Activated T-cell treated with anti-CD3 and anti-CD28 coated beads for 48 hours (primary cell): ENCODE results near the gene SH3RF3.

Experiments
- DNase-seq: peaks from one replicate; pipeline ENCODE4 v3.0.0-alpha.2; 2020; ENCODE audit warnings: low read depth

SH3RF3 gene

DNA sequence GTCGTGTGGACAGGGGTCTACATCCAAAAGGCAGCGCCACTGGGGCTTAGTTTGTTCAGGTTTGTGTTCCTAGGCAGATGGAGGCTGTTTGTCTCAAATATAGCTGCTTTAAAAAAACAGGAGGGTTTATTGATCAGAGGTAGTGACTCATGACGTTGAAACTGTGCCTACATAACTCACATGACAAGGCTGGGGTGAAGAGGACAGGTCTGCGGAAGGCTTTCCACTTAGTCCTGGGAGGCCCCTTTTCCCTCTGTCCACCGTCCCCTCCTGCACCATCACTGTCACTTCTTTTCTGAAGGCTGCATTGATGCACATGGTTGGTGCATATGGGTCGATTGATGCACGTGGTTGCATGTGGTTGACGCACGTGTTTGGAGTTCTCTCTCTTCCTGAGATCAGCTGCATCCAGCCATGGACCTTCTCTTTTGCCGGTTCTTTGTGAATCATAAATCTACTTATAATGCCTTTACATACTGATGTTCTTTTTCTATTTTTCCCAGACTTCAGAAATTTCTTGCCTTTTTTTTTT is 10.9 kb downstream of the SH3RF3 start:
- no peak for DNase-seq

DNA sequence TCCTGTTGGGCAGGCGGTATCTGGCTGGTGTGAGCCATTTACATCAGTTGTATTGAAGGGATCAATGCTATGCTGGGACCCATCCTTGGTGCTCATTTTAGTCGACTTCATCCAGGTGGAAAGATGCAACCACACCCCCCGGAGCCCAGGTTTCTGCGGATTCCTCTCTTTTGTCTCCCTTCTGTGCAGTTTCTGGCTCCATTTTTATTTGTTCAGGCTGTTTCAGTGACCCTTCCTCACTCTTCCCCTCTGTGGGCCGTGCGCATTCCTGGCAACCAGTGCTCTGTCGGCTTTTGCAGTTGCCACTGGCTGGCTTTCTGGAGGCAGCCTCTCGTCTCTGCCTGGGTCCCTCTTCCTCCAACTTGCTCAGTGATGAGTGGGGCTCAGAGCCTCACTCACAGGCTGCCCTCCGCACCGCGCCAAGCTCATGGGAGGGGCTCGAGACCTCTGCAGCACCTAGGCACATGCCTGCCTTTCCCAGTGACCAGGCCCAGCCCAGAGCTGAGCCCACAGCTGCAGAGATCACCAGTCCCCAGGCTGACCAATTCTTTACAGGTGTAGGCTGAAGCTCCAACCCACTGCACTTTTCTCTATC is 12.1 kb downstream of the SH3RF3 start:
- DNase-seq: no peak

DNA sequence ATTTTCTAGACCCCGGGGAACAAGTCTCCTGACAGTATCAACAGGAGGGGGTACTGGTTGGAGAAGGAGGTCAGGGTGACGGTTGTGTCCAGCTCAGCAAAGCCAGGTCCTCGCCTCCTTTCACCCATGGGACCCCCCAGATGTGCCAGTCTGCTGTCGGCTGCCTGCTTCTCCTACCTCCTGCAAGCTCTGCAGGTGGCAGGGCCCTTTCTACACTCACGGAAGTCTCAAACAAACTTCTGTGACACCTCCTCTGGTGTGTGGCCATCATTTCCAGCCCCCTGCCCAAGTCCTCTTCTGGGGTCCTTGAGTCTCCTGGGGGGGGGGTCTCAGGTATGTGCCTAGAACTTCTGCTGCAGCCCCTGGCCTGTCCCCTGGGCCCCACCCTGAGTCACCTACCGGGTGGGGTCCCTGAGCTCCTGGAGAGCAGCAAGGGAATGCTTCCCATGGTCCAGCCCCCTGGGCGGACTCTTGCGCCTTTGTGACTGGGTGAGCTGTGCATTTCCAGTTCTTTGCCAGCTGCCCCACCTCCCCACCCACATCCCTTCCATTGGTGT is 12.8 kb downstream of the SH3RF3 start:
- no peak for DNase-seq

DNA sequence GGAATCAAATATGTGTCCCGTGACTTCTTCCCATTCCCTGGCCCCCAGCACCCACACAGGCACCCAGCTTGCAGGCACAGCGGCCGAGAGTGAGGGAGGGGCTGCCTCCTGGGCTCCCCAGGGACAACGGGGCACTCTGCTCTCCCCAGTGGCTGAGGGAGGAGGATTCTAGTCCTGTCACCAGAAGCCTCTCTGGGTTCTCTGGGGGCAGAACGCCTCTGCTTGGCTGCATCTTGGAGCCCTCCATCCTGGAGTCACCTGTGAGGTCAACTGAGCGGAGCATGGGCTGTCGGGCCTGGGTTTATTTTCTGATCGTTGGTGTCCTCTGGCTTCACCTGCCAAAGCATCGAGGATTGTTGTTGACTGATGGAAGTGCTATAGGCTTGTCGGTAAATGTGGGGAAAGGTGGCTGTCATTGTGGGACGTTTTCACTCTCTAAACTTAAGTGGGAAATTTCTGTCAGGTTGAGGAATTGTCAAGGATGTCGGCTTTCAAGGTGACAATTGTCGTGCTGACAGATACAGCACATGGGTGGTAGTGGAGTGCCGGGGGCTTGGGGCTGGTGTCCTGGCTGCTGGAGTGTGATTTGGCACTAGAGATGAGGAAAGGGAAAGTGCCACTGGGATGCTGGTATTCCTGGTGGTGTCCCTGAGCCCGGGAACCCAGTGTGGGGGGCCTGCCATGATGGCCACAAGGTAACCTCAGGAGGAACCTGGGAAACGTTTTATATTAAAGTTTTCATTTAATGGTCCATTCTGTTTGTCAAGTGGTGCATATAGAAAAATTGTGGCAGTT is 13.6 kb downstream of the SH3RF3 start:
- DNase-seq: no peak

DNA sequence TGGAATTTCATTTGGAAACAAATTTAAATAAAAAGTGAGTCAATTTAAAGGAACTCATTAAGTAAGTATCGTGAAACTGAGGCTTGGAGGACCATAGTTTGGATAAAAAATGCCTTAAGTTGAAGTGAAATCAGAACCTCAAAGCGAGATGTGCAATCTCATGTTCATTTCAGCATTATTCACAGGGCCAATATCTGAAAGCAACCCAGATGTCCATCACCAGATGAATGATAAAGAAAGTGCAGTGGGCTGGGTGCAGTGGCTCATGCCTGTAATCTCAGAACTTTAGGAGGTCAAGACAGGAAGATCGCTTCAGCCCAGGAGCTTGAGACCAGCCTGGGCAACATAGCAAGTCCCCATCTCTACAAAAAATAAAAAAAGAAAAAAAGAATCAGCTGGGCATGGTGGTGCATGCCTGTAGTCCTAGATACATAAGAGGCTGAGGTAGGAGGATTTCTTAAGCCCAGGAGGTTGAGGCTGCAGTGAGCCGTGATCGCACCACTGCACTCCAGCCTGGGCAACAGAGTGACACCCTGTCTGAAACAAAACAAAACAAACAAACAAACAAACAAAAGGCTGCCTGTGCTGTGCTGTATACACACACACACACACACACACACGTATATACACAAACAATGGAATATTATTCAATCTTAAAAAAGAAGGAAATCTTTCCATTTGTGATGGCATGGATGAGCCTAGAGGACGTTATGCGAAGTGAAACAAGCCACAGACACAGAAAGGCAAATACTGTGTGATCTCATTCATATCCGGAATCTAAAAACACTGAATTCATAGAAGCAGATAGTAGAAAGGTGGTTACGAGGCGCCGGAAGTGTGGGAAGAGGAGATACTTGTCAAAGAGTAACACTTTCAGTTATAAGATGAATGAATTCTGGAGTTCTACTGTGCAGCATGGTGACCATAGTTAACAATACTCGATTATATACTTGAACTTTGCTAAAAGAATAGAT is 14.5 kb downstream of the SH3RF3 start:
- DNase-seq: peak; percentile 53

DNA sequence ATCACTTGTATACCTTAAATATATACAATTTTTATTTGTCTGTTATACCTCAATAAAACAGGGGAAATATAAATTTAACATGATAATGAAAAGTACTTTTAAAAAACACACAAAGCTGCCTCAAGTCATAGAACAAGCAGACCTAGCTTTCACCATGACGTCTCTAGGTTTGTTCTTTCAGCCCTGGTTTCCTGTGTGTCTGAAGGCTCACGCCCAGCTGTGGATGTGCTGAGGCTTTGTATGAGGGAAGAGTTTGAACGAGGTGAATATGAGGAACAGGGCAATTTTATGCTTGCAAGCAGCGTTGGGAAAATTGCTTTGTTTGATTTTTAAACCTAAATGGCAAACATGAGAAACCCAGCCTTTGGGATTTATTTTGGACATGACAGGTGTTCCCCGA is 15.3 kb downstream of the SH3RF3 start:
- no peak for DNase-seq

DNA sequence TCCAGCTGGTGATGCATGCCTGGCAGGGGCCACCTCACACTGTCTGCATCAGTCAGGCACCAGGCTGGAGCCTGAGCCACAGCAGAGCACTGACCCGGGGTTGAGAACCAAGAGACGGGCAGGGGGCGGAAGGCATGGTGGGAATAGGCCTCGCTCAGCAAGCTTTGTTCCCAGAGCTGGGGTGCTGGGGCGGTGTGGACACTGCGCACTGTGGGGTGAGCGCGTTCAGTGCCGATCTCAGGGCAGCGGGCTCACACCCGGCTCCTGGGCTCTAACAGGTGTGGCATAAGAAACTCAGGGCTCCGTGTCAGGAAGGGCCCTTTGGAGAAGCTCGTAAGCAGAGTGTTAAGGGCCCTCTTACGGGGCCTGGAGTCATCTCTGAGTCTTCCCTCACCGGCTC is 15.7 kb downstream of the SH3RF3 start:
- DNase-seq: no peak

DNA sequence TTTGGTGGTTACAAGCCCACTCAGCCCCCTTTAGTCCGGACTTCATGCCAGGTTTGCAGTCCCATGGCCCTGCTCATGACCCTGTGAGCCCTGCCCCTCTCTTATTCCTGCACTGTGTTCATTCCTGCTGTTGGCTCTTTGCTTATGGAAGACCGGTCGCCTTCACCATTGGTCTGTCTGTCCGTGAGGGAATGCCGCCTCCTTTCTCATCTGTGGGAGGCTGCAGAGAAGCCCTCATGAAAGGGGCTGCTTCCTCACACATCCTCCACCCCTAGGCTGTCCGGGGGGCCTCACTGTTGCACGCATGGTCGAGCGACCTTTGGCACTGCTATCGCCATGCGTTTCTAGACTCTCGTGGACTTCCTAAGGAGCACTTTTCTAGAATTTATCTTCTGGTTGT is 16.3 kb downstream of the SH3RF3 start:
- DNase-seq: no peak

DNA sequence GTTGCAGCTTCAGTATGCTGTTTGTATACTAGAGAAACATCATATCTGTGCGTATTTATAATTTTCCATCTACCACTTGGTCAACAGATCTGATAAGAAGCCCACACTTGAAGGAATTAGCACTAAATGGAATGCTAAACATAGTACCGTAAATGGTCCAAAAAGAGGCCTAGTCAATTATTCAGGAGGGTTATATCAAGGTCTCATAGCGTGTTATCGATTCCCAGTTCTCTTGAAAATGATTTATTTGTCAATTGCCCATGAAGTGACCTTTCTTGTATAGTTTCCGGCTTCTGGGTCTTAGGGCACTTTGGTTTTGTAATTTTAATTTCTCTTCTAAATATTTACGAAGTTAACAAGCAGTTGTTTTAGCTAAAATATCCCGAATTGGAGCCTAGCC is 18.4 kb downstream of the SH3RF3 start:
- DNase-seq: no peak

DNA sequence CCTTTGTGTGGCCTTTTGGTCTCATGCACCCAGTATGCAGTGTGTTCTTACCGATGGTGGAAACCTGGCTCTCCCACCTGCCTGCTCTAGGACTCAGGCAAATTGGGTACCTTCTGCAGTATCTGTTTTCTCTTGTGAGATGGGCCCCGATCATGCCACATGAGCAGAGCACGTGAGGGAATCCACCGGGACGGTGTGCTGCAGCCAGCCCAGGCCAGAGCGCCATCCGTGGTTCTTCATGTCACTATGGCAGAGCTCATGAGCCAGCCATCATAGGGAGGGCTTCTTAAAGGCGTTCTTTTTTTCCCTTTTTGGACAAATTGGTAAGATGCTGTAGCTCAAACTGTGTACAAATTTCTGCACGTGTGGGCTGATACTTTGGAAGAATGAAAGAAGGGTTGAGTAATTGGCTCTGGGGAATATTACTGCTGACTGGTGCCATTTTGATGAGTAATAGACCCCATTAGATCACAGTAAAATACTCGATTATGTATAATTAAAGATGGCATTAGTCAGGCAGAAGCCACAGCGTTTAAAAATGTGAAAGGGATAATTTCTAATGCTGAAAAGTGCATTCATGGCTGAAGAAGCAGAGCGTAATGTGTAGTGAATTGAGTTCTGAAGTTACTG is 19.2 kb downstream of the SH3RF3 start:
- no peak for DNase-seq

DNA sequence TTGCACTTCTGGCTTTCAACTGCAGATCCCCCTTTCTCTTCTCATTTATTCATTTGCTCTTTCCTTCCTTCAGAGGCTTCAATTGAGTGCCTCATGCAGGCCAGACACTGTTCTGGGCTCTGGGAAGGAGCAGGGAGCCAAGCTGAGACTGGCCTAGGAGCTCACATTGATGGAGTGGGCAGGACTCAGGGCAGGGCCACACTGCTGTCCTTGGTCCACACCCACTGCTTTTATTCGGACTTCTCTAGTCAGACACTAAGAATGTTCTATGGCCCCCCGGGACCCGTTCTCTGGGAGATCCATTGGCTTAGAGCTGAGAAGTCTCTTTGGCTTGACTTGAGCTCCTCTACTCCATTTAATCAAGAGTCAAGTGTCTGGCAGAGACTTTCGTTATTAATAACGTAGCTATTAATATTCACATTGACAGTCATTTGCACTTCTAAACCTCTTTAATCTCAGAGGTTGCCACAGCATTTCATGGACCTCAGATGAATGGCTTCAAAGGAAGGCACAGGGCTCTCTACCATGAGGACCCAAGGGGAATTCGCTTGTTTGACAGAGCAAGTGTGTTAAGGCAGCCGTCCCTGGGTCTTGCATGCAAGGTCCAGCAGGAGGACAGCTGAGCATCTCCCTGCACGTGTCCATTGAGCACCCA is 20.1 kb downstream of the SH3RF3 start:
- no peak for DNase-seq

DNA sequence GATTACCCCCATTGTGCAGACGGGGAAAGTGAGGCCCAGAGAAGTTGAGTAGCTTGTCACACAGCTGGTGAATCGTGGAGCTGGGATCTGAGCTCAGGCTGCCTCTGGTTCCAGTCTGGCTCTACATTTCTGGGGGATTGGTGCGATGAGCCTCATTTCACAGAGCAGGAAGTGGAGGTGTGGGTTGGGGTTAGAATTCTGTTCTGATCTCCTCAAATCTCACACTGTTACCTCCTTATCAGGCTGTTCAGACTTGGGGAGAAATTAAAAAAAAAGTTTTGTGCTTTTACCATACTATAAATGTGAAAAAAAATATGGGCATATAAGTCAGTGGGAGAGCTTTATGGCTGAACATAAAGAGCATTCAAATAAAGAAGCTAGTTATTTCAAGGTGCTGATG is 21.6 kb downstream of the SH3RF3 start:
- DNase-seq: no peak

DNA sequence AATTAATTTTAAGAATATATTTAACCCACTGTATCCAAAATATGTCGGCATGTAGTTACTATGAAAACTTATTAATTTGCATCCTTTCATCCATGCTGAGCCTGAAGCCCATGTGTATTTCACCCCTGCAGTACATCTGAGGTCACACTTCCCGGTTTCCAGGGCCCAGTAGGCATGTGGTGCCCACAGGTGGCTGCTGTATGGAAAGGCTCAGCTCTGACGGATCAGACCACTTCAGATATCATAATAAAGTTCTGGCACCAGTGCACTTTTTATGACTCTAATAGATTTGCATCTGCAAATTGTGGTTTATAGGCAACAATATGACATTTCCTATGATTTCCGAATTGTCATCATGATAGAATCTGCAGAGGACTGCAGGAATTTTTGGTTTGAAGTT is 22.5 kb downstream of the SH3RF3 start:
- no peak for DNase-seq

DNA sequence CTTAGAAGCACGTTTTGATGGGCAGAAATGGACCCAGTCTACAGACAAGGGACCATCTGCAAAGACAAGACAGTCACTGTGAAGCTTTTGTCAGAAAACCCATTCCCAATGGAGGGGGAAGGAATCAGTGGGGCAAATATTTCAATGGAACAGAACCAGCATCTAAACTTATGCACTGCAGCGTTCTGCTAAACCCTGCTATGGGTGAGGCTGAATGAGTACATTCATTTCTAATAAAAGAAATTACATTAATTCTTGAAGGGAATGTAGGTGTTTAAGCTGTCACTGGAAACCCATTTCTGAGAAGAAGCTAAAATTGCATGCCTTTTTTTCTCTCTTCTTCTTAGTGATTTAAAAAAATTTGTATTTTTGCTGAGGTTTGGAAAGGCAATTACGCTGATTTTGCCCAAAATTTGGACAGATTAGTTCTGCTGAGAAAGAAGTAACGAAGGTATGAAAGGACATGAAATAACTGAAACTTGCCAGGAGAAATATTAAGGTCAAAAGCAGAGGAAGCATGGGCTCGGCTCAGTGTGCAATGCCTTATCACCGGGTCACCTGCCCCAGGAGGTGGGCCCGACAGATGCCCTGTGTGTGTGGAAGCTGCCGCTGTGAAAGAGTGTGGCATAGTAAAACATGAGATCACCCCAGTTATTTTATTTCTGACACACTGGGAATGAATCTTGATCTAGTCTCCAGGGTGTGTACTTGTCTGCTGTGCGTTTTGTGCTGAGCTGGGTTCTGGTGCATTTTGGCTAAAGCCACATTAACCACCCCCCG is 24.2 kb downstream of the SH3RF3 start:
- no peak for DNase-seq

DNA sequence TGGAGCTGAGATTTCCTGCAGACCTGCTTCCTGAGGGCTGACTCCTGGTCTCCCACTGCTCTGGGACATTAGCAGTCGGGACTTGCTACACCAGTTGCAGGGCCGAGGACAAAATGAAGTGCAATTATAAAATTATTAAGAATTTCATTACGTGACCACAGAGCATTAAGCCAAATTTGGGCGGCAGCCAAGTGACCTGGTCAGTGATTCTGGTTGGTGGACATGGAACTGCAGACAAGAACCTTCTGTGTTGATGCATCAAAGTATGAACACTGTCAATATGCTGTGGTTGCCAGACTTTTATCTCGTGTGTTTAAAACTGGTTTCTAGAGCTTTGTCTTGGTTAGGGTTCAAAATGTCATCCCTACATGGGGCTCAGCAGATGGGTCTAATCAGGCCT is 24.8 kb downstream of the SH3RF3 start:
- DNase-seq: no peak

DNA sequence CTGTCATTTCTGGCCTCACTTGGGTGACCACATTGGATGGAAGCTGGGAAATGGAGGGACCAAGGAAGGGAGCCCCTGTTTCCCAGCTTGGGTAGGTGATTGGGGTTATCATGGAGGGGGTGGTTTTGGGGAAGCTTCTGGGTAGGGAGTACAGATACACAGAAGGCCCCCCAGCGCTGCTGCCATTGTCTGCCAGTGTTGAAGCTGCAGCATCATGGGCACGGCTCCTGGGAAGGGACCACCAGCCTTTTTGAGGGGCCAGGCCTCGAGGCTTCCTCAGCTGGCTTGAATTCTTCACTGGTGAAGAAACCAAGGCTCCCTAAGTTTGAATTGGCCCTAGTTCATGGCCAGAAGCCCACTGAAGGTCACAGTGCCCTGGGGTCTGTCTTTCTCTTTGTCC is 25.2 kb downstream of the SH3RF3 start:
- no peak for DNase-seq

DNA sequence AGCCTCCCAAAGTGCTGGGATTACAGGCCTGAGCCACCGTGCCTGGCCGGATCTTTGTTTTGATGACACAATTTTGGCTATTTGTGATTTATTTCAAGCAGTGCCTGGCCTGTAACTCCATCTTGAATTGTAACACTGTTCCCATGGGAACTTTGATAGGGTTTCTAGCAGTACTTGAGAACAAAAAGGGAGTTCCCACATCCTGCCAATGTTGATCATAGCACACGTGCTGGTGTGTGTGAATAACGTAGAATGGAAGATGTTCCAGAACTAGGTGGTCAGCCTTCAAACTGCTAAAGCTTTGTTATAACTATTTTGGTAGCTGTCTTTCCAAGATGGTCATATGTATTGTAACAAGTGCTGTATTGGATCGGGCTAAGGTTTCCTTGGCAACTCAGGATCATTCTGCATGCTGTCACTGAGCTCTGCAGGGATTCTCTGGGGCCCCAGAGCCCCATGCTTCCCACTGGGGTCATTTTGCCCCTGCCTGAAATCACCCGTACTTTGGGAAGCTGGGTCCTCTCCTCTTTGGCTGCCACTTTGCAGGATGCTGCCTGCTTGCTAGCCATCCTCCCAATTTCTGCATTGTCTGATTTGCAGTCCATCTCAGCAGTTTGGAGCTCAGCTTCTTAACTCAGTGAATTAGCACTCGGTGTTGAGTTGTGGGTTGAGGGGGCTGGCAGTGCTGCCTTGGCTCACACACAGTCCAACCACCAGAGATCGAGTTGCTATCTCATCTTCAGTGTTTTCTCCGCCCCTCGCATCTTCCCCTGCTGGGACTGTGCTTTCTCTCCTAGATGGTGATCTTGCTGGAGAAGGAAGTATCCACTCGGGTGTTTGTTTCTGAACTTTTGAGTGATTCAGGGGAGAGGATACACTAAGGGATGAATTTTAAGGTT is 26.8 kb downstream of the SH3RF3 start:
- DNase-seq: no peak

DNA sequence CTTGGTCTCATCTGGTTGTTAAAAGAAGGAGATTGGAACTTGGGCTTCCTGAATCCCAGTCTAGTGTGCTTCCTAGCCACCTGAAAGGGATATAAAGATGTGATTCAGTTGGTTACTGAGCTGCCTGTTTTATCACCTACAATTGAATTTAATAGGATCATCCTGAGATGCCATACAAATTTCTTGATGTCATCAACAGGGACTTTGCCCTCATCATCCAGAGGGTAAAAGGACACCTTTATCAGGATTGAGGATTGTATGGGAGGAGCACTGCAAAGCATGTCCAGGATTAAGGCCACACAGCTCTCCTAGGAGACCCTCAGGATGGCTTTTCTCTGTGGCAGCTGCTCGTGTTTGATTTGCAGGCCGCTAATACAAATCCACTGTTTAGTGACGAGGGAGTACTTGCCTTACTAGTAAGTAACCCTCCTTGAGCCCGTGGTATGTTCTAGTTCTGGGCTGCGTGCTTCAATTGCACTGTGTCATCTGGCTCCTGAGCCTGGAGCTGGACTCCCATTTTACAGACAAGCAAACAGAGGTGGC is 28.6 kb downstream of the SH3RF3 start:
- DNase-seq: no peak

DNA sequence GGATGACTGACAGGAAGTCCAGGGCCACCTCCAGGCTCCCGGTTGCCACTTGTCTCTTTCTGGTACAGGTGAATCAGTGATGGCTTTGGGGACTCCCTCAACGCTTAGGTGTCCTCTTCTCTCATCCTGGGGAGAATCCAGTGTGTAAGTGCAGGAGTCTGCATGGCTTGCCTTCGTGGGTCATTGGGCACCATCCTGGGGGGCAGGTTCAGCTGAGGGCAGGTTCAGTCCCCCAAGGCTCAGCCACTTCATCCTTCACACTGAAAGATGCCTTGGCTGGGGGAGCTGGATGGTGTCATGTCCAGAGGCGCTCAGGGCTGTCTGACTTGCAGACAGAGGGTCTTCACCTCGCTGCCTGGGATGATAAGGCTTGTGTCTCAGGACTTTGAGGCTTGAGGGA is 29.2 kb downstream of the SH3RF3 start:
- no peak for DNase-seq
